Lung (tissue), 12 donors: Measurements from ENCODE around the gene LINC00237. TPM values are rescaled to one million over a fixed set of nuclear protein-coding genes. Genes with fewer than 3 reads are reported as not detected.

ENCODE experiments used
- ATAC-seq: fragments of 200-7000 bp; cut with Tn5 transposase; one replicate; pipeline ENCODE4 v1.9.1; 2020; ENCODE audit warnings: moderate number of reproducible peaks; ENCODE audit not compliant: insufficient read depth, low FRiP score
- DNase-seq, 3 donors: peaks; one replicate each; pipeline ENCODE4 v3.0.0-alpha.2; 2013 to 2017
- H3K27ac ChIP-seq, 2 donors: one replicate each; pipeline ENCODE4 v1.5.1; 2013; ENCODE audit warnings: mild to moderate bottlenecking in 2 of 2, moderate library complexity in 2 of 2, control low read depth in 1 of 2, inconsistent platforms in 1 of 2, low read depth in 1 of 2, low read length in 1 of 2
- H3K27me3 ChIP-seq, 3 donors: one replicate each; pipeline ENCODE4 v1.5.1; 2013; ENCODE audit warnings: low read length in 2 of 3; ENCODE audit not compliant: control insufficient read depth in 3 of 3, insufficient read depth in 3 of 3
- H3K36me3 ChIP-seq, 4 donors: one replicate each; pipeline ENCODE4 v1.5.1; 2013; ENCODE audit warnings: low read length in 4 of 4, mild to moderate bottlenecking in 1 of 4, moderate library complexity in 1 of 4; ENCODE audit not compliant: control insufficient read depth in 4 of 4, insufficient read depth in 4 of 4
- H3K4me1 ChIP-seq, 5 donors: one replicate each; pipeline ENCODE4 v1.5.1; 2013; ENCODE audit warnings: low read length in 5 of 5, mild to moderate bottlenecking in 2 of 5, moderate library complexity in 1 of 5; ENCODE audit not compliant: control insufficient read depth in 5 of 5, insufficient read depth in 5 of 5
- H3K4me3 ChIP-seq: one replicate; pipeline ENCODE4 v1.5.1; 2013; ENCODE audit warnings: mild to moderate bottlenecking, control low read depth, moderate library complexity
- H3K9ac ChIP-seq, 2 donors: one replicate each; pipeline ENCODE4 v1.5.1; 2013; ENCODE audit warnings: low read length in 2 of 2, control low read depth in 1 of 2; ENCODE audit not compliant: insufficient read depth in 1 of 2
- H3K9me3 ChIP-seq, 4 donors: one replicate each; pipeline ENCODE4 v1.5.1; 2013; ENCODE audit warnings: low read length in 3 of 4, mild to moderate bottlenecking in 1 of 4, moderate library complexity in 1 of 4; ENCODE audit not compliant: control insufficient read depth in 4 of 4, insufficient read depth in 3 of 4
- CTCF ChIP-seq: IDR thresholded peaks from 2 replicates; pipeline ENCODE4 v1.5.1; 2012; ENCODE audit warnings: mild to moderate bottlenecking; ENCODE audit errors: control extremely low read depth, extremely low read depth
- WGBS, 2 donors: extraction: QIAGEN DNeasy Blood & Tissue Kit; methylation state at CpG; one replicate each; pipeline ENCODE4 v1.1.7; 2013; 5-methylcytosine and 5-hydroxymethylcytosine counted together
- polyA plus RNA-seq, 2 donors: library from polyadenylated mRNA; stranded (reverse); fragments of 200-250 nt; gene quantifications; one replicate each; pipeline ENCODE4 v1.2.1, GENCODE V29; 2013
- total RNA-seq, 2 donors: library from RNA; depleted of rRNA in 1 of 2; stranded (reverse); fragments of >200 nt in 1 of 2; gene quantifications; one replicate each; pipeline ENCODE4 v1.2.1, GENCODE V29; 2014 to 2021
- donor health status: control.
- donor health status: control.
- donor health status: Bipolar disorder and iron deficiency.
- donor health status: healthy.
- donor health status: DM: yes; HTN: yes; CAD: no.

Gene LINC00237
- total and polyA plus RNA-seq, 4 donors, result 0.03 TPM; not detected in 3

DNA sequence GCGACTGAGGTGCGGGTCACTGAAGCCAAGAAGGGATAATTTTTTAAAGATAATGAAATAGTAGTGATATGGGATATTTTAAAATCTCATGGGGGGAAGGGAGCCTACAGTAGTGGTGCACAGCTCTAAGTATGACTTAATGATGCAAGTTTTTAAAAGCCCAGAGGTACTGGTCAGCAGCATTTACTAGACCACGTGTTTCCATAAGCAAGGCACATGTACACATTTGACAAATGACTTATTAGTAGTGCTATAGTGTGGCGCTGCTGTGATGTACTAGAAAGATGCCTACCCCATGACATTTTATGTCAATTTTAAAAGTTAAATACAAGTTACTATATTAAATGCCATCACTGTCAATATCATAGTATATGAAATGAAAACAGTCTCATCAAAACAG, 7.5 kb upstream of the LINC00237 start:
- Histone ChIP-seq H3K9ac (no peak overlapping the region), H3K4me1 (no peaks in the 10 kb centered on the region), H3K36me3 (no peaks in the 10 kb centered on the region), H3K4me3 (no peak overlapping the region), H3K27ac (no peak overlapping the region), H3K9me3 (peaks cover 0 to 4% (median 0%) of the 10 kb centered on the region in 4 donors), H3K27me3 (peaks cover under 1 to 60% (median 39%) of the 10 kb centered on the region in 3 donors)
- ATAC-seq (no peak), DNase-seq (no peak)
- TF ChIP-seq CTCF, result no peak
- WGBS, 2 donors, result 82 to 90% methylated on average over 4 of the region's 4 CpGs

- Histone ChIP-seq H3K9me3 (peaks cover 0 to 2% (median 0%) of the 10 kb centered on the region in 4 donors), H3K27me3 (peaks cover 4 to 69% (median 59%) of the 10 kb centered on the region in 3 donors), H3K27ac (no peak overlapping the region), H3K36me3 (no peaks in the 10 kb centered on the region), H3K4me1 (no peaks in the 10 kb centered on the region), H3K9ac (no peak overlapping the region), H3K4me3 (no peak overlapping the region)
- ATAC-seq (no peak), DNase-seq (no peak)
- WGBS, 2 donors, result 84 to 95% methylated on average over 2 of the region's 2 CpGs
- no peak for TF ChIP-seq CTCF
These were observed 5.3 kb upstream of the LINC00237 start for GRCh38 chr20:21111416-21111815.

- Histone ChIP-seq H3K27me3 (peaks cover 4 to 70% (median 59%) of the 10 kb centered on the region in 3 donors), H3K4me3 (no peak overlapping the region), H3K36me3 (no peaks in the 10 kb centered on the region), H3K9ac (no peak overlapping the region), H3K9me3 (peaks cover 0 to 2% (median 0%) of the 10 kb centered on the region in 4 donors), H3K4me1 (peaks cover 0 to 3% (median 0%) of the 10 kb centered on the region in 5 donors), H3K27ac (no peak overlapping the region)
- 87 to 93% methylated on average over 1 of the region's 1 CpG for WGBS, 2 donors
- ATAC-seq, result no peak
- no peak for DNase-seq
- TF ChIP-seq CTCF, result no peak
These were observed 4.7 kb upstream of the LINC00237 start for GRCh38 chr20:21110811-21111210.

DNA sequence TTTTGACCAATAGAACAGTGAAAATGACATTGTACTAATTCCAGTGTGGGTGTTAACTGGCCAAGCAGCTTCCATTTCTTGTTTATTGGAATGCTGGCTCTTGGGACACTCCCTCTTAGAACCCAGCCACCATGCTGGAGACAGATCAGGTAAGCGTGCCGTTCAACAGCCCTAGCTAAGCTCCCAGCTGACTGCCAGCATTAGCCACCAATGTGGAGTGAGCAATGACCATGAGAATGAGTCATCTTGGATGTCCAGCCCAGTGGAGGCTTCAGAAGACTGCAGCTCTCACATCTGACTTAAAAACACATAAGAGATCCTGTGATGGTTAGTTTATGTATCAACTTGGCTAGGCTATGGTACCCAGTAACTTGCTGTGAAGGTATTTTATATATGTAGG, 3.0 kb upstream of the LINC00237 start:
- WGBS, 2 donors, result 90 to 92% methylated on average over 2 of the region's 2 CpGs
- no peak overlapping the region for H3K27ac ChIP-seq
- H3K9ac ChIP-seq, result no peak overlapping the region
- H3K4me3 ChIP-seq, result no peak overlapping the region
- DNase-seq (no peak), ATAC-seq (no peak)
- peaks cover 11 to 86% (median 71%) of the 10 kb centered on the region in 3 donors for H3K27me3 ChIP-seq
- H3K36me3 ChIP-seq, result no peaks in the 10 kb centered on the region
- peaks cover 0 to 8% (median 0%) of the 10 kb centered on the region in 5 donors for H3K4me1 ChIP-seq
- TF ChIP-seq CTCF, result no peak
- H3K9me3 ChIP-seq, result peaks cover 0 to 4% (median 0%) of the 10 kb centered on the region in 4 donors
